ENCODE measurements around the gene FAT1.

The FAT1 gene

GRCh38 chr4:186698525-186698924, 25.1 kb downstream of the FAT1 start:
- TF ChIP-seq CTCF (conservative IDR thresholded peaks at IDR 0.05; ENCODE audit: low read depth, low read length), result no peak
- DNase-seq (ENCODE audit: low read depth), result no peak
- H3K4me3 ChIP-seq (ENCODE audit: low read length), result no peak overlapping the region

- no peak for DNase-seq (ENCODE audit: low read depth)
- no peak overlapping the region for H3K4me3 ChIP-seq (ENCODE audit: low read length)
- no peak for TF ChIP-seq CTCF (conservative IDR thresholded peaks at IDR 0.05; ENCODE audit: low read depth, low read length)
These were observed 25.6 kb downstream of the FAT1 start for GRCh38 chr4:186698028-186698427.

- H3K4me3 ChIP-seq (ENCODE audit: low read length), result no peak overlapping the region
- TF ChIP-seq CTCF (conservative IDR thresholded peaks at IDR 0.05; ENCODE audit: low read depth, low read length), result no peak
- DNase-seq (ENCODE audit: low read depth), result no peak
These were observed 28.3 kb downstream of the FAT1 start for GRCh38 chr4:186695392-186695791.

- no peak overlapping the region for H3K4me3 ChIP-seq (ENCODE audit: low read length)
- no peak for TF ChIP-seq CTCF (conservative IDR thresholded peaks at IDR 0.05; ENCODE audit: low read depth, low read length)
- DNase-seq (ENCODE audit: low read depth), result no peak
These were observed 29.8 kb downstream of the FAT1 start for GRCh38 chr4:186693894-186694293.

GRCh38 chr4:186693159-186693815, 30.4 kb downstream of the FAT1 start:
- no peak for DNase-seq (ENCODE audit: low read depth)
- no peak for TF ChIP-seq CTCF (conservative IDR thresholded peaks at IDR 0.05; ENCODE audit: low read depth, low read length)
- H3K4me3 ChIP-seq (ENCODE audit: low read length), result no peak overlapping the region

GRCh38 chr4:186691396-186691795, 32.3 kb downstream of the FAT1 start:
- no peak for DNase-seq (ENCODE audit: low read depth)
- H3K4me3 ChIP-seq (ENCODE audit: low read length), result no peak overlapping the region
- no peak for TF ChIP-seq CTCF (conservative IDR thresholded peaks at IDR 0.05; ENCODE audit: low read depth, low read length)

- TF ChIP-seq CTCF (conservative IDR thresholded peaks at IDR 0.05; ENCODE audit: low read depth, low read length), result no peak
- DNase-seq (ENCODE audit: low read depth), result no peak
- H3K4me3 ChIP-seq (ENCODE audit: low read length), result no peak overlapping the region
These were observed 34.2 kb downstream of the FAT1 start for GRCh38 chr4:186689476-186689875.
